Choroid plexus epithelial cell (primary cell): ENCODE data around the gene MAPKBP1.
"Not testable (repeated sequence)": the region's sequence is repeated elsewhere in the genome, so short reads cannot be mapped to it uniquely, and the experiment has no call there.

Experiments
- DNase-seq: peaks from one replicate; pipeline ENCODE4 v3.0.0-alpha.2; 2010; ENCODE audit warnings: low read depth
- H3K4me3 ChIP-seq: 2 replicates; pipeline ENCODE4 v1.5.1; 2011; ENCODE audit warnings: low read depth, mild to moderate bottlenecking, control low read depth, low read length, moderate library complexity
- CTCF ChIP-seq: conservative IDR thresholded peaks from 2 replicates; pipeline ENCODE4 v1.5.1; 2011; ENCODE audit warnings: low read depth, mild to moderate bottlenecking, control low read depth, inconsistent platforms, low read length, moderate library complexity

The MAPKBP1 gene

GRCh38 chr15:41827880-41828806, 53.9 kb downstream of the MAPKBP1 start, which contains the start of gene JMJD7:
Gene JMJD7, plus strand, starts transcription at chr15:41828092. Its CDS starts 33 bp downstream, at chr15:41828125.
- DNase-seq: peak; percentile 88
- TF ChIP-seq CTCF: no peak
- H3K4me3 ChIP-seq: peak within 1 kb of the TSS; percentile 87

- no peak for TF ChIP-seq CTCF
- DNase-seq: peak; percentile 35
- H3K4me3 ChIP-seq: peak overlapping the region; percentile 87
Measured at GRCh38 chr15:41828807-41829141, 54.5 kb downstream of the MAPKBP1 start.

- no peak overlapping the region for H3K4me3 ChIP-seq
- DNase-seq: no peak
- TF ChIP-seq CTCF: no peak
Measured at GRCh38 chr15:41829959-41830646, 55.8 kb downstream of the MAPKBP1 start.

- not testable (repeated sequence) for DNase-seq, H3K4me3 ChIP-seq
Measured at GRCh38 chr15:41831291-41831690, 57.0 kb downstream of the MAPKBP1 start.

- DNase-seq: no peak
- no peak for TF ChIP-seq CTCF
- H3K4me3 ChIP-seq: no peak overlapping the region
Measured at GRCh38 chr15:41832208-41832607, 57.9 kb downstream of the MAPKBP1 start.

- TF ChIP-seq CTCF: no peak
- DNase-seq: no peak
- no peak overlapping the region for H3K4me3 ChIP-seq
Measured at GRCh38 chr15:41832875-41833274, 58.6 kb downstream of the MAPKBP1 start.

GRCh38 chr15:41834096-41834495, 59.8 kb downstream of the MAPKBP1 start:
- TF ChIP-seq CTCF: no peak
- H3K4me3 ChIP-seq: no peak overlapping the region
- no peak for DNase-seq
